ENCODE measurements around the gene TRMT13.
"Not testable (repeated sequence)": the region's sequence is repeated elsewhere in the genome, so short reads cannot be mapped to it uniquely, and the experiment has no call there.

TRMT13 gene

DNA sequence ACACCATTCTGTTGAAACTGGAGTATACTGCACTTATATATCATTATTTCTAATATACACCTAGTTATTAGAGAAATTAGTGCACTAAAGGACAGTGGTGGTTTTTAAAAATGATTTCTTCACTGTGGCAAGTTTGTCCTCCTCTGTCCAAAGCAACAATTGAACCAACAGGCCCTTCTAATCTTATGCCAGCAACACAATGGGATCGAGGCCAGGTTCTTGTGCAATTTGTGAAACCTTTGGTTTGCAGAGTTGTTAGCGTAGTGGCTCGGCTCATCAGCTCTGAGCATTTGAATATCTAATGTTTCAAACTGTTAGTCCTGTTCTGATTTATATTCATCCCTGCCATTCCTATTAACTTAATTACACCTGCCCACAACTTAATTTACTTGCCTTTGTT is 54.9 kb downstream of the TRMT13 start:
- no peak overlapping the region for H2AFZ ChIP-seq (ENCODE audit: low read depth, low read length, severe bottlenecking)
- H3K4me2 ChIP-seq (ENCODE audit: low read depth, low read length, poor library complexity, severe bottlenecking): no peak overlapping the region
- H3K27me3 ChIP-seq (ENCODE audit: low read length): no peaks in the 10 kb centered on the region
- no peak overlapping the region for H3K4me3 ChIP-seq (ENCODE audit: insufficient read depth, low read length, poor library complexity, severe bottlenecking)
- no peaks in the 10 kb centered on the region for H3K9me3 ChIP-seq (ENCODE audit: insufficient read depth, low read length)
- no peaks in the 10 kb centered on the region for H3K79me2 ChIP-seq (ENCODE audit: insufficient read depth, low read length)
- TF ChIP-seq, protein P1, sequence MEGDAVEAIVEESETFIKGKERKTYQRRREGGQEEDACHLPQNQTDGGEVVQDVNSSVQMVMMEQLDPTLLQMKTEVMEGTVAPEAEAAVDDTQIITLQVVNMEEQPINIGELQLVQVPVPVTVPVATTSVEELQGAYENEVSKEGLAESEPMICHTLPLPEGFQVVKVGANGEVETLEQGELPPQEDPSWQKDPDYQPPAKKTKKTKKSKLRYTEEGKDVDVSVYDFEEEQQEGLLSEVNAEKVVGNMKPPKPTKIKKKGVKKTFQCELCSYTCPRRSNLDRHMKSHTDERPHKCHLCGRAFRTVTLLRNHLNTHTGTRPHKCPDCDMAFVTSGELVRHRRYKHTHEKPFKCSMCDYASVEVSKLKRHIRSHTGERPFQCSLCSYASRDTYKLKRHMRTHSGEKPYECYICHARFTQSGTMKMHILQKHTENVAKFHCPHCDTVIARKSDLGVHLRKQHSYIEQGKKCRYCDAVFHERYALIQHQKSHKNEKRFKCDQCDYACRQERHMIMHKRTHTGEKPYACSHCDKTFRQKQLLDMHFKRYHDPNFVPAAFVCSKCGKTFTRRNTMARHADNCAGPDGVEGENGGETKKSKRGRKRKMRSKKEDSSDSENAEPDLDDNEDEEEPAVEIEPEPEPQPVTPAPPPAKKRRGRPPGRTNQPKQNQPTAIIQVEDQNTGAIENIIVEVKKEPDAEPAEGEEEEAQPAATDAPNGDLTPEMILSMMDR (IDR thresholded peaks at IDR 0.05; ENCODE audit: insufficient read depth, low read length, poor library complexity, severe bottlenecking): no peak
- TF ChIP-seq EZH2phosphoT487 (conservative IDR thresholded peaks at IDR 0.05; ENCODE audit: low read length): no peak
- H3K9ac ChIP-seq (ENCODE audit: low read length): no peak overlapping the region
- H3K27ac ChIP-seq (ENCODE audit: low read depth, low read length): no peak overlapping the region
- H3K36me3 ChIP-seq (ENCODE audit: low read length): no peaks in the 10 kb centered on the region
- no peaks in the 10 kb centered on the region for H3K9me2 ChIP-seq (replicated peaks; ENCODE audit: insufficient read depth, low read length)
- no peaks in the 10 kb centered on the region for H4K20me1 ChIP-seq (ENCODE audit: low read depth, low read length)
- no peaks in the 10 kb centered on the region for H3F3A ChIP-seq (ENCODE audit: insufficient read depth)

DNA sequence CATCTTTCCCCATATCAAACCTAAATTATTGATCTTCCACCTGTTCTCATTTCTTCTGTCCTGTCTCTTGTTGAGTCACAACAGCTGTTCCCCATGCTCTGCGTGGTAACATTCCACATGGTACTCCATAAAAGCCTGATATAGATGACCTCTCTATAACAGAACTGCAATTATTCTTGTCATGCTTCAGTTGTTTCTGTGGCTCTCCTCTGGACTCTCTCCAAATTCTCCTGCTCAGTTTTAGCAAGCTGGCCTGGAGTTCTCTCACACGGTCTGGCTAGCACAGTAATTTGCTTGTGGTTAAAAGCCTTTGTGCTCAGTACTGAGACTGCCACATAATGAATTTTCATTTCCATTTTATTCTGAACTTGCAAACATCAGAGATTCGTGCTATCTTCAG is 55.7 kb downstream of the TRMT13 start:
- no peak overlapping the region for H3K9ac ChIP-seq (ENCODE audit: low read length)
- no peaks in the 10 kb centered on the region for H3K27me3 ChIP-seq (ENCODE audit: low read length)
- H3K79me2 ChIP-seq (ENCODE audit: insufficient read depth, low read length): no peaks in the 10 kb centered on the region
- no peaks in the 10 kb centered on the region for H3K9me2 ChIP-seq (replicated peaks; ENCODE audit: insufficient read depth, low read length)
- H3K4me3 ChIP-seq (ENCODE audit: insufficient read depth, low read length, poor library complexity, severe bottlenecking): no peak overlapping the region
- H3K36me3 ChIP-seq (ENCODE audit: low read length): no peaks in the 10 kb centered on the region
- H4K20me1 ChIP-seq (ENCODE audit: low read depth, low read length): no peaks in the 10 kb centered on the region
- no peaks in the 10 kb centered on the region for H3K9me3 ChIP-seq (ENCODE audit: insufficient read depth, low read length)
- H2AFZ ChIP-seq (ENCODE audit: low read depth, low read length, severe bottlenecking): no peak overlapping the region
- no peak overlapping the region for H3K27ac ChIP-seq (ENCODE audit: low read depth, low read length)
- H3K4me2 ChIP-seq (ENCODE audit: low read depth, low read length, poor library complexity, severe bottlenecking): no peak overlapping the region
- TF ChIP-seq, protein P1 (IDR thresholded peaks at IDR 0.05; ENCODE audit: insufficient read depth, low read length, poor library complexity, severe bottlenecking): no peak
- no peak for TF ChIP-seq EZH2phosphoT487 (conservative IDR thresholded peaks at IDR 0.05; ENCODE audit: low read length)
- H3F3A ChIP-seq (ENCODE audit: insufficient read depth): no peaks in the 10 kb centered on the region

DNA sequence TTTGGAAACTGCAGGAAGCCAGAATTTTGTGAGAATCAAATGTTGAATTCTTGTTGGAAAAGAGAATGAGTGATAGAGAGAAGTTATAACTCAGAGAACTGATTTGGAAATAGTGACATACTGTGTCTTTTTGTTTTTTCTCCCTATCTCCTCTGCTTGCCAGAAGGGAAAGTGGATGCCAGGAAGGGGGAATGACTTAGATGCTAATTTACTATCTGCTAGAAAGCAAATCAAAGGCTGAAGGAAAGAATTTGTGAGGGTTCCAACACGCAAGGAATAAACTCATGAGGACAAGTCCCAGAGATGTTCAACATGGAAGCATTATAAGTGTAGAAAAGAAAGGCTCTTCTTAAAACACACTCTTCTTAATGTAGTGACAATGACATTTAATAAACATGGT is 65.6 kb downstream of the TRMT13 start:
- H2AFZ ChIP-seq (ENCODE audit: low read depth, low read length, severe bottlenecking): no peak overlapping the region
- H3K36me3 ChIP-seq (ENCODE audit: low read length): no peaks in the 10 kb centered on the region
- no peaks in the 10 kb centered on the region for H4K20me1 ChIP-seq (ENCODE audit: low read depth, low read length)
- H3K4me2 ChIP-seq (ENCODE audit: low read depth, low read length, poor library complexity, severe bottlenecking): no peak overlapping the region
- no peak for TF ChIP-seq EZH2phosphoT487 (conservative IDR thresholded peaks at IDR 0.05; ENCODE audit: low read length)
- TF ChIP-seq, protein P1 (IDR thresholded peaks at IDR 0.05; ENCODE audit: insufficient read depth, low read length, poor library complexity, severe bottlenecking): no peak
- no peaks in the 10 kb centered on the region for H3K9me3 ChIP-seq (ENCODE audit: insufficient read depth, low read length)
- no peak overlapping the region for H3K9ac ChIP-seq (ENCODE audit: low read length)
- H3K4me3 ChIP-seq (ENCODE audit: insufficient read depth, low read length, poor library complexity, severe bottlenecking): no peak overlapping the region
- no peaks in the 10 kb centered on the region for H3K9me2 ChIP-seq (replicated peaks; ENCODE audit: insufficient read depth, low read length)
- H3K79me2 ChIP-seq (ENCODE audit: insufficient read depth, low read length): no peaks in the 10 kb centered on the region
- no peak overlapping the region for H3K27ac ChIP-seq (ENCODE audit: low read depth, low read length)
- no peaks in the 10 kb centered on the region for H3F3A ChIP-seq (ENCODE audit: insufficient read depth)
- no peaks in the 10 kb centered on the region for H3K27me3 ChIP-seq (ENCODE audit: low read length)

DNA sequence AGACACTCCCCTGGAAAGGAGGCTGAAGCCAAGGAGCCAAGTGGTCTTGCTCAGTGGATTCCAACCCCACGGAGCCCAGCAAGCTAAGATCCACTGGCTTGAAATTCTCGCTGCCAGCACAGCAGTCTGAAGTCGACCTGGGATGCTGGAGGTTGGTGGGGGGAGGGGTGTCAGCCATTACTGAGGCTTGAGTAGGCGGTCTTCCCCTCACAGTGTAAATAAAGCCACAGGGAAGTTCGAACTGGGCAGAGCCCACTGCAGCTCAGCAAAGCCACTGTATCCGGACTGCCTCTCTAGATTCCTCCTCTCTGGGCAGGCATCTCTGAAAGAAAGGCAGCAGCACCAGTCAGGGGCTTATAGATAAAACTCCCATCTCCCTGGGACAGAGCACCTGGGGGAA is 67.1 kb downstream of the TRMT13 start:
- not testable (repeated sequence) for H2AFZ ChIP-seq (ENCODE audit: low read depth, low read length, severe bottlenecking); H3K4me3 ChIP-seq (ENCODE audit: insufficient read depth, low read length, poor library complexity, severe bottlenecking); H3K9me2 ChIP-seq (replicated peaks; ENCODE audit: insufficient read depth, low read length); H3K27me3 ChIP-seq (ENCODE audit: low read length); H3K9ac ChIP-seq (ENCODE audit: low read length); H3K9me3 ChIP-seq (ENCODE audit: insufficient read depth, low read length); H3K4me2 ChIP-seq (ENCODE audit: low read depth, low read length, poor library complexity, severe bottlenecking); H3K27ac ChIP-seq (ENCODE audit: low read depth, low read length); H3F3A ChIP-seq (ENCODE audit: insufficient read depth); H3K36me3 ChIP-seq (ENCODE audit: low read length); H4K20me1 ChIP-seq (ENCODE audit: low read depth, low read length); H3K79me2 ChIP-seq (ENCODE audit: insufficient read depth, low read length)
